Panc1 (cell line): ENCODE results near the gene MEGF6. TPM values are rescaled to one million over a fixed set of nuclear protein-coding genes. Genes with fewer than 3 reads are reported as not detected.
A peak's percentile ranks its signal among the peaks of the same experiment; 100 is the strongest.

Source experiments
- ATAC-seq: fragments of 200-7000 bp; cut with Tn5 transposase; 2 replicates; pipeline ENCODE4 v1.9.1; 2020; ENCODE audit warnings: mild to moderate bottlenecking, moderate library complexity
- BruUV-seq: library from RNA; stranded (reverse); fragments of 400-500 nt; replicated peaks from 2 replicates; lab custom pipeline; 2021; lab: Mats Ljungman, UMichigan
- CTCF ChIA-PET: fragments of 300-600 bp; sonication (Branson Sonifier 250); formaldehyde crosslinking; loops from one replicate; lab custom pipeline; 2022; ENCODE audit warnings: antibody characterized with exemption; lab: Charles Lee
- POLR2A ChIA-PET: fragments of 300-600 bp; sonication (Branson Sonifier 250); formaldehyde crosslinking; loops from one replicate; lab custom pipeline; 2022; ENCODE audit warnings: antibody characterized with exemption; lab: Charles Lee
- DNase-seq: peaks from one replicate; pipeline ENCODE4 v3.0.0-alpha.2; 2010; ENCODE audit warnings: low read depth, low spot score
- H3K27ac ChIP-seq: 2 replicates; pipeline ENCODE4 v1.5.1; 2011; ENCODE audit warnings: mild to moderate bottlenecking, low read length, inconsistent platforms
- H3K27me3 ChIP-seq: fragments of 200-500 bp; sonication (Bioruptor generic); 2 replicates; pipeline ENCODE4 v1.6.0; 2014; ENCODE audit warnings: low read length, inconsistent platforms; ENCODE audit not compliant: control insufficient read depth, insufficient read depth
- H3K36me3 ChIP-seq: fragments of 200-500 bp; sonication (Bioruptor generic); 2 replicates; pipeline ENCODE4 v1.5.1; 2014; ENCODE audit warnings: inconsistent platforms, mild to moderate bottlenecking, low read length, moderate library complexity; ENCODE audit not compliant: control insufficient read depth, insufficient read depth
- H3K4me1 ChIP-seq: 2 replicates; pipeline ENCODE4 v1.5.1; 2011; ENCODE audit warnings: inconsistent platforms, mild to moderate bottlenecking, low read length, moderate library complexity; ENCODE audit not compliant: control insufficient read depth, insufficient read depth
- H3K4me3 ChIP-seq, 2 experiments: 2 replicates each; pipeline ENCODE4 v1.5.1; 2011 to 2012; ENCODE audit warnings: low read depth in 2 of 2, low read length in 2 of 2, mild to moderate bottlenecking in 2 of 2, inconsistent platforms in 1 of 2, moderate library complexity in 1 of 2
- H3K9me3 ChIP-seq: fragments of 200-500 bp; sonication (Bioruptor generic); 2 replicates; pipeline ENCODE4 v1.5.1; 2014; ENCODE audit warnings: low read depth, mild to moderate bottlenecking, inconsistent platforms, low read length, moderate library complexity; ENCODE audit not compliant: control insufficient read depth, insufficient read depth
- CTCF ChIP-seq: fragments of 450-650 bp; IDR thresholded peaks from 2 replicates; pipeline ENCODE4 v1.5.1; 2017; ENCODE audit warnings: mild to moderate bottlenecking
- POLR2AphosphoS5 ChIP-seq: IDR thresholded peaks from 2 replicates; pipeline ENCODE4 v1.6.1; 2012; ENCODE audit warnings: mild to moderate bottlenecking, low read depth, low read length, moderate library complexity
- REST ChIP-seq, 2 experiments: IDR thresholded peaks; 2 replicates each; pipeline ENCODE4 v1.6.1; 2011 to 2012; ENCODE audit warnings: low read depth in 2 of 2, control low read depth in 1 of 2, low read length in 1 of 2, mild to moderate bottlenecking in 1 of 2, moderate library complexity in 1 of 2; ENCODE audit not compliant: insufficient read depth in 1 of 2
- SIN3A ChIP-seq: IDR thresholded peaks from 2 replicates; pipeline ENCODE4 v1.6.1; 2012; ENCODE audit warnings: low read depth, mild to moderate bottlenecking, low read length, moderate library complexity, borderline replicate concordance; ENCODE audit not compliant: insufficient read depth
- TCF7L2 ChIP-seq: IDR thresholded peaks from 2 replicates; pipeline ENCODE4 v1.6.1; 2011; ENCODE audit warnings: mild to moderate bottlenecking, low read depth, low read length, inconsistent platforms
- in situ Hi-C: cut with HindIII; loops from 2 replicates; pipeline ENCODE4 v1.10.0; 2016; ENCODE audit warnings: low sequenced_read_pairs, low pct_unique_long_range_greater_than_20kb
- intact Hi-C: fragments of 100-400 bp; cut with micrococcal nuclease; formaldehyde crosslinking; loops from one replicate; pipeline ENCODE4 v1.10.0; 2022; ENCODE audit not compliant: unreplicated experiment
- total RNA-seq: library from RNA; stranded (reverse); gene quantifications from one replicate; pipeline ENCODE4 v1.2.1, GENCODE V29; 2021; ENCODE audit not compliant: unreplicated experiment

Gene MEGF6
- total RNA-seq, 1 experiment from 2014 or later = 32.6 TPM

- peaks cover 5% of the 10 kb centered on the region for H3K36me3 ChIP-seq
- no peaks in the 10 kb centered on the region for H3K4me1 ChIP-seq
- POLR2A ChIA-PET = no interaction called here
- BruUV-seq = no TSS peak
- H3K9me3 ChIP-seq = no peaks in the 10 kb centered on the region
- H3K27ac ChIP-seq = no peak overlapping the region
- in situ Hi-C loops (no loop called here), intact Hi-C loops (no loop called here)
- no peak for DNase-seq
- CTCF ChIA-PET = no interaction called here
- no peak overlapping the region for H3K4me3 ChIP-seq
- no peaks in the 10 kb centered on the region for H3K27me3 ChIP-seq
- ATAC-seq = no peak
- TF ChIP-seq REST (IDR thresholded peaks at IDR 0.05; ENCODE audit: insufficient read depth in 1 of 2, low read depth in 2 of 2, low read length in 1 of 2) (no peak), POLR2AphosphoS5 (no peak), SIN3A (no peak), CTCF (no peak), TCF7L2 (no peak)
Observed at GRCh38 chr1:3631320-3632260, 20.3 kb upstream of the MEGF6 start.

GRCh38 chr1:3630914-3631313 is 19.6 kb upstream of the MEGF6 start:
- CTCF ChIA-PET = no interaction called here
- no peaks in the 10 kb centered on the region for H3K9me3 ChIP-seq
- no peak overlapping the region for H3K4me3 ChIP-seq
- no TSS peak for BruUV-seq
- POLR2A ChIA-PET = no interaction called here
- no peak overlapping the region for H3K27ac ChIP-seq
- peaks cover 1% of the 10 kb centered on the region for H3K4me1 ChIP-seq
- in situ Hi-C loops (no loop called here), intact Hi-C loops (no loop called here)
- ATAC-seq (0 out of 2 replicates have a peak, but pooled peaks have one; percentile 19), DNase-seq (no peak)
- no peaks in the 10 kb centered on the region for H3K27me3 ChIP-seq
- peaks cover 5% of the 10 kb centered on the region for H3K36me3 ChIP-seq
- TF ChIP-seq POLR2AphosphoS5 = no peak
- no peak for TF ChIP-seq REST (IDR thresholded peaks at IDR 0.05; ENCODE audit: insufficient read depth in 1 of 2, low read depth in 2 of 2, low read length in 1 of 2)
- TF ChIP-seq TCF7L2 = no peak
- TF ChIP-seq SIN3A = no peak
- TF ChIP-seq CTCF = no peak
